ENCODE results near the gene COL24A1.

COL24A1 gene

DNA sequence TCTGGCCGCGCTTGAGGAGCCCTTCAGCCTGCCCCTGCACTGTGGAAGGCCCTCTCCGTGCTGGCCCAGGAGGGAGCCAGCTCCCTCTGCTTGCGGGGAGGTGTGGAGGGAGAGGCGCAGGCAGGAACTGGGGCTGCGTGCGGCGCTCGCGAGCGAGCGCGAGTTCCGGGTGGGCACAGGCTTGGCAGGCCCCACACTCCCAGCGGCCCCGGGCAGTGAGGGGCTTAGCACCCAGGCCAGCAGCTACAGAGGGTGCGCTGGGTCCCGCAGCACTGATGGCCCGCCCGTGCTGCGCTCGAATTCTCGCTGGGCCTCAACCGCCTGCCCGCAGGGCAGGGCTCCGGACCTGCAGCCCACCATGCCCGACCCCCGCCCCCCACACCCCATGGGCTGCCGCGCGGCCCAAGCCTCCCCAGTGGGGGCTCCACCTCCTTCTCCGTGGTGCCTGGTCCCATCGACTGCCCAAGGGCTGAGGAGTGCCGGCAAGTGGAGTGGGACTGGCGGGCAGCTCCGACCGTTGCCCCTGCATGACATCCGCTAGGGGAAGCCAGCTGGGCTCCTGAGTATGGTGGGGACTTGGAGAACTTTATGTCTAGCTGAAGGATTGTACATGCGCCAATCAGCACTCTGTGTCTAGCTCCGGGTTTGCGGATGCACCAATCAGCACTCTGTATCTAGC is 46.0 kb downstream of the COL24A1 start:
- no peak overlapping the region for H3K4me3 ChIP-seq (ENCODE audit: severe bottlenecking)
- H3K27me3 ChIP-seq (ENCODE audit: insufficient read depth, poor library complexity, severe bottlenecking) = no peaks in the 10 kb centered on the region
- H3K4me1 ChIP-seq (ENCODE audit: insufficient read depth, poor library complexity, severe bottlenecking) = no peaks in the 10 kb centered on the region
- H3K27ac ChIP-seq (ENCODE audit: poor library complexity, severe bottlenecking) = no peak overlapping the region
- no peak for ATAC-seq (ENCODE audit: low read depth)
- DNase-seq (ENCODE audit: low spot score) = peak; percentile 28
- no peak for TF ChIP-seq CTCF (IDR thresholded peaks at IDR 0.05; ENCODE audit: poor library complexity, severe bottlenecking)
- no peaks in the 10 kb centered on the region for H3K36me3 ChIP-seq (ENCODE audit: low read depth)
- H3K9me3 ChIP-seq (ENCODE audit: severe bottlenecking) = no peaks in the 10 kb centered on the region

DNA sequence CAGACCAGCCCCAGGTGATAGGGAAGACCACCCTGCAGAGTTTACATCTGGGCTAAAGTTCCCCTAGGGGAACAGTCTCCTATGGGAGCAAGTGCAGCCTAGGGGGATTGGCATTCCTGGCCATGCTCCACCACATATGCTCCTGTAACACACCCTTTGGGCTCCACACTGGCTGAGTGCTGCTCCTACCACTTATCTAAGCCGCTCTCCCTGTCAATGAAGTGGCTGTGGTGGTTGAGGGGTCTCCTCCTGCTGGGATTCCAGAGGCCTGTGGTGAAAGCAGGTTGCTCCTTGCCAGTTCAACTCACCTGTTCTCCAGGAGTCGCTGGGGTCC is 51.1 kb downstream of the COL24A1 start:
- no peaks in the 10 kb centered on the region for H3K4me1 ChIP-seq (ENCODE audit: insufficient read depth, poor library complexity, severe bottlenecking)
- no peak overlapping the region for H3K27ac ChIP-seq (ENCODE audit: poor library complexity, severe bottlenecking)
- no peak overlapping the region for H3K4me3 ChIP-seq (ENCODE audit: severe bottlenecking)
- no peak for ATAC-seq (ENCODE audit: low read depth)
- no peaks in the 10 kb centered on the region for H3K9me3 ChIP-seq (ENCODE audit: severe bottlenecking)
- no peaks in the 10 kb centered on the region for H3K27me3 ChIP-seq (ENCODE audit: insufficient read depth, poor library complexity, severe bottlenecking)
- DNase-seq (ENCODE audit: low spot score) = no peak
- TF ChIP-seq CTCF (IDR thresholded peaks at IDR 0.05; ENCODE audit: poor library complexity, severe bottlenecking) = no peak
- no peaks in the 10 kb centered on the region for H3K36me3 ChIP-seq (ENCODE audit: low read depth)

DNA sequence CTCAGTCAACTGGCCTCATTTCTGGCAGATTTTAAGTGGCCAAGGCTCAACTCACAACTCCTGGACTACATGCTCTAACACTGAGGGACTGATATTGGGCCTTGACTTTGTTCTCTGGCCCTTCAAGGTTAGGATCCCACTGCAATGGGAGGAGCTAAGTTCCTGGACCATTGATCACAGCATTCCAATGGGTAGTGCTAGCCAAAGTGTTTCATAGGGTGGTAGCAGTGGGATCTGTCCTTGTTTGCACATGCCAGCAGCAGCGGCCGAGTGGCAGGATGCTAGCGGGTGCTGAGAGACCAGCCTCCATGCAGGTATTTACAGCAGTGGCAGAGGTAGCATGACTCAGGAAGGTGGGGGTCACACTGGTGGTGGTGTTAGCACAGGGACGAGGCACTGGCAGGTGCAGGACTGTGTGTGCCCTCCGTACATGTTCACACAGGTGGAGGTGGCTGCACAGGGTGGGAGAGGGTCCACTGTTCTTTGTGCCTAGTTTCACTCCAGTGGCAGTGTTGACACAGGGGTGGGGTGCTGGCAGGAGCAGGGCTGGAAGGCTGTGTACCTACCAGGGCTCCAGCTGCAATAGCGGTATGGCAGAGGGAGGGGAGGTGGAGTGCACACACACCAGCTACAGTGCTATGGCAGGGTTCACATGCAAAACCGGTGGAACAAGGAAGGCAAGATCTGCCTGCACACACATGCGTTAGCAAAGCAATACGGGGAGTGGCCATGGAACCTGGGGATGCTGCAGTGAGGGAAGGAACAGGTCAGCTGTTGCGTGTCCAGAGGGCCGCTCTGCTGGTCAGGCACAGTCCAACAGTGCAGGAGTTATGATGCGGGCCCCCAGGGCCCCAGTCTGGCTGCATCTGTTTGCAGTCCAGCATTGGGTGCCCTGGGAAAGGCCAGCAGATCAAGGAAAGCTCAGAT is 51.7 kb downstream of the COL24A1 start:
- H3K4me3 ChIP-seq (ENCODE audit: severe bottlenecking) = no peak overlapping the region
- no peaks in the 10 kb centered on the region for H3K9me3 ChIP-seq (ENCODE audit: severe bottlenecking)
- DNase-seq (ENCODE audit: low spot score) = peak; percentile 30
- H3K4me1 ChIP-seq (ENCODE audit: insufficient read depth, poor library complexity, severe bottlenecking) = no peaks in the 10 kb centered on the region
- no peak for TF ChIP-seq CTCF (IDR thresholded peaks at IDR 0.05; ENCODE audit: poor library complexity, severe bottlenecking)
- 0 out of 3 replicates have a peak, but pooled peaks have one; percentile 10 for ATAC-seq (ENCODE audit: low read depth)
- no peaks in the 10 kb centered on the region for H3K36me3 ChIP-seq (ENCODE audit: low read depth)
- H3K27ac ChIP-seq (ENCODE audit: poor library complexity, severe bottlenecking) = no peak overlapping the region
- H3K27me3 ChIP-seq (ENCODE audit: insufficient read depth, poor library complexity, severe bottlenecking) = no peaks in the 10 kb centered on the region

GRCh38 chr1:86101616-86102015 is 55.0 kb downstream of the COL24A1 start:
- no peak for TF ChIP-seq CTCF (IDR thresholded peaks at IDR 0.05; ENCODE audit: poor library complexity, severe bottlenecking)
- Histone ChIP-seq H3K27ac (ENCODE audit: poor library complexity, severe bottlenecking) (no peak overlapping the region), H3K27me3 (ENCODE audit: insufficient read depth, poor library complexity, severe bottlenecking) (no peaks in the 10 kb centered on the region), H3K9me3 (ENCODE audit: severe bottlenecking) (no peaks in the 10 kb centered on the region), H3K4me3 (ENCODE audit: severe bottlenecking) (no peak overlapping the region), H3K36me3 (ENCODE audit: low read depth) (no peaks in the 10 kb centered on the region), H3K4me1 (ENCODE audit: insufficient read depth, poor library complexity, severe bottlenecking) (no peaks in the 10 kb centered on the region)
- ATAC-seq (ENCODE audit: low read depth) (no peak), DNase-seq (ENCODE audit: low spot score) (no peak)
